A673 (cell line): ENCODE measurements around the gene FSTL4. TPM values are rescaled to one million over a fixed set of nuclear protein-coding genes. Genes with fewer than 3 reads are reported as not detected.

Source experiments
- BruUV-seq: library from RNA; stranded (reverse); fragments of 400-500 nt; replicated peaks from 2 replicates; lab custom pipeline; 2021; lab: Mats Ljungman, UMichigan
- CTCF ChIA-PET: fragments of 300-600 bp; sonication (Branson Sonifier 250); formaldehyde crosslinking; loops from one replicate; lab custom pipeline; 2022; ENCODE audit warnings: antibody characterized with exemption; lab: Charles Lee
- POLR2A ChIA-PET: fragments of 300-600 bp; sonication (Branson Sonifier 250); formaldehyde crosslinking; loops from one replicate; lab custom pipeline; 2022; ENCODE audit warnings: antibody characterized with exemption; ENCODE audit not compliant: low non-redundant PET; lab: Charles Lee
- DNase-seq: peaks from one replicate; pipeline ENCODE4 v3.0.0-alpha.2; 2015; ENCODE audit warnings: low spot score
- H3K27ac ChIP-seq: fragments of 200-600 bp; sonication (generic); 2 replicates; pipeline ENCODE4 v1.5.1; 2016; ENCODE audit warnings: mixed run types, low read depth, mild to moderate bottlenecking, mixed read lengths, antibody characterized with exemption, low read length; ENCODE audit not compliant: poor library complexity, severe bottlenecking
- H3K27me3 ChIP-seq: fragments of 200-600 bp; sonication (generic); replicated peaks from 2 replicates; pipeline ENCODE4 v1.6.1; 2017; ENCODE audit warnings: mixed run types, low read depth, mild to moderate bottlenecking, mixed read lengths, antibody characterized with exemption, low read length; ENCODE audit not compliant: insufficient read depth, poor library complexity
- H3K36me3 ChIP-seq: fragments of 200-600 bp; sonication (generic); 2 replicates; pipeline ENCODE4 v1.6.1; 2016; ENCODE audit warnings: mixed run types, mild to moderate bottlenecking, mixed read lengths, antibody characterized with exemption, low read length; ENCODE audit not compliant: insufficient read depth, poor library complexity, severe bottlenecking
- H3K4me1 ChIP-seq: fragments of 200-600 bp; sonication (generic); 2 replicates; pipeline ENCODE4 v1.6.1; 2017; ENCODE audit warnings: mixed run types, mild to moderate bottlenecking, mixed read lengths, antibody characterized with exemption, low read length; ENCODE audit not compliant: insufficient read depth, poor library complexity, severe bottlenecking
- H3K4me3 ChIP-seq: fragments of 200-600 bp; sonication (generic); 2 replicates; pipeline ENCODE4 v1.5.1; 2016; ENCODE audit warnings: low read depth, mixed run types, mild to moderate bottlenecking, mixed read lengths, low read length; ENCODE audit not compliant: poor library complexity, severe bottlenecking
- H3K9me3 ChIP-seq: fragments of 200-600 bp; sonication (generic); 2 replicates; pipeline ENCODE4 v1.6.1; 2016; ENCODE audit warnings: mixed run types, low read depth, mild to moderate bottlenecking, mixed read lengths, antibody characterized with exemption, low read length; ENCODE audit not compliant: poor library complexity, severe bottlenecking
- EZH2 ChIP-seq: fragments of 200-600 bp; sonication (generic); IDR thresholded peaks from 2 replicates; pipeline ENCODE4 v1.6.1; 2017; ENCODE audit warnings: borderline replicate concordance, low read depth, mild to moderate bottlenecking, mixed read lengths, antibody characterized with exemption, low read length; ENCODE audit not compliant: poor library complexity, severe bottlenecking
- intact Hi-C: fragments of 100-400 bp; cut with micrococcal nuclease; formaldehyde crosslinking; loops from one replicate; pipeline ENCODE4 v1.10.0; 2022; ENCODE audit not compliant: unreplicated experiment
- total RNA-seq: library from RNA; stranded (reverse); gene quantifications from 2 replicates; pipeline ENCODE4 v1.2.3, GENCODE V29; 2021
- TF ChIP-seq, protein P1 (sequence below): fragments of 300-800, 200-600 bp; sonication (generic); conservative IDR thresholded peaks from 2 replicates; pipeline ENCODE4 v1.5.1; 2017; ENCODE audit warnings: low read depth, mild to moderate bottlenecking, antibody characterized with exemption, low read length, moderate library complexity, mixed read lengths

FSTL4 gene
- total RNA-seq, 1 experiment from 2014 or later = 0.86 TPM

DNA sequence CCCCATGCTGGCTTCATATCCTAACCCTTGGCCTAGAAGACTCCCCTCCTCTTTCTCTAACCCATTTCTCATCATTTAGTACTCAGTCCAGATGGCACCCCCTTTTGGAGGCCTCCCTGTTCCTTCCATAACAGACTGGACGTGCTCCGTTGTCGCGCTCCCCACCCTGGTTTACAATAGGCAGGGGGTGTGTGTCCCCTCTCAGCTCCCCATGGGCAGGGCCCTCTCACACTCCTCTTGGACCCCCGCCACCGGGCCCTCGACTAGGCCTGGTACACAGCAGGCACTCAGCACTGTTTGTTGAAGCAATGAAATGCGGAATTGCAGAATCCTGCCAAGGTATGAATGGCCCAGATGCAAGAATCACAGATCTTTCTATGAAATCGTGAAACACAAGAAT, 227.4 kb downstream of the FSTL4 start:
- peaks cover 5% of the 10 kb centered on the region for H3K27me3 ChIP-seq
- ChIA-PET CTCF (no interaction called here), POLR2A (no interaction called here)
- no peak overlapping the region for H3K4me3 ChIP-seq
- no TSS peak for BruUV-seq
- TF ChIP-seq, protein P1, sequence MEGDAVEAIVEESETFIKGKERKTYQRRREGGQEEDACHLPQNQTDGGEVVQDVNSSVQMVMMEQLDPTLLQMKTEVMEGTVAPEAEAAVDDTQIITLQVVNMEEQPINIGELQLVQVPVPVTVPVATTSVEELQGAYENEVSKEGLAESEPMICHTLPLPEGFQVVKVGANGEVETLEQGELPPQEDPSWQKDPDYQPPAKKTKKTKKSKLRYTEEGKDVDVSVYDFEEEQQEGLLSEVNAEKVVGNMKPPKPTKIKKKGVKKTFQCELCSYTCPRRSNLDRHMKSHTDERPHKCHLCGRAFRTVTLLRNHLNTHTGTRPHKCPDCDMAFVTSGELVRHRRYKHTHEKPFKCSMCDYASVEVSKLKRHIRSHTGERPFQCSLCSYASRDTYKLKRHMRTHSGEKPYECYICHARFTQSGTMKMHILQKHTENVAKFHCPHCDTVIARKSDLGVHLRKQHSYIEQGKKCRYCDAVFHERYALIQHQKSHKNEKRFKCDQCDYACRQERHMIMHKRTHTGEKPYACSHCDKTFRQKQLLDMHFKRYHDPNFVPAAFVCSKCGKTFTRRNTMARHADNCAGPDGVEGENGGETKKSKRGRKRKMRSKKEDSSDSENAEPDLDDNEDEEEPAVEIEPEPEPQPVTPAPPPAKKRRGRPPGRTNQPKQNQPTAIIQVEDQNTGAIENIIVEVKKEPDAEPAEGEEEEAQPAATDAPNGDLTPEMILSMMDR = no peak
- no peak for TF ChIP-seq EZH2
- DNase-seq = no peak
- H3K9me3 ChIP-seq = no peaks in the 10 kb centered on the region
- no peak overlapping the region for H3K27ac ChIP-seq
- no peaks in the 10 kb centered on the region for H3K4me1 ChIP-seq
- H3K36me3 ChIP-seq = no peaks in the 10 kb centered on the region
- intact Hi-C loops = no loop called here

DNA sequence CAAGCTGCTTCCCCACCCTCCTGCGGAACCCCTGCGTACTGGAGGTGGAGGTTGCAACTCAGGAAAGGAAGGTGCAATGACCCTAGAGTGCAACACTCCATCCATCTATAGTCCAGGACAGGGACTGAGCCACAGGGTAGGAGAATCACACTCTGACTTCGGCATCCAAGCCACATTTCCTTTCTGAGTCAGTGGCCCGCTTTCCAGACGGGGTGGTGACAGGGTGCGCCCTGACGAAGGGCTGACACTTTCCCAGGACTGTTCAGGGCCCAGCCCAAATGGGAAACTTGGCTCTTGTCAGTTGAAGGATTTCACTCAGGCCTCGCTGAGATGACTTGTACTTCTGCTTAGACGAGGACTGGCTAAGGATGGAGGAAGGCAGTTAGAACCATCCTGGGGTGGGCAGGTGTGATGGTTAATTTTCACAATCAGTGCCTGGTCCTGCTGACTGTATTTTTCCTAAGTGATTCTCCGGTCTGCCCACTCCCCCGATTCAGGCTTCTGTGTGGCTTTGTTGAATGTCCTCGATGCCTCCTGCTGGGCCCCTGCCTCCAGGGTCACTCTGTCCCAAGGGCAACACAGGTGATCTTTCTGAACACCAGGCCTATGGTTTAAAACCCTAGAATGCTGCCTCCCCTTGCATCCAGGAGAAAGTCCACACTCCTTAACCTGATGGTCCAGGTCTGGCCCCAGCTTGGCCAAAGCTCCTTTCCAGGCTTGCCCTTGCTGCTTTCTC, 228.1 kb downstream of the FSTL4 start:
- H3K27ac ChIP-seq = no peak overlapping the region
- TF ChIP-seq EZH2 = no peak
- TF ChIP-seq, protein P1 = no peak
- no peaks in the 10 kb centered on the region for H3K36me3 ChIP-seq
- H3K9me3 ChIP-seq = no peaks in the 10 kb centered on the region
- no TSS peak for BruUV-seq
- no peak overlapping the region for H3K4me3 ChIP-seq
- peaks cover 5% of the 10 kb centered on the region for H3K27me3 ChIP-seq
- ChIA-PET CTCF (no interaction called here), POLR2A (no interaction called here)
- intact Hi-C loops = no loop called here
- H3K4me1 ChIP-seq = no peaks in the 10 kb centered on the region
- DNase-seq = no peak

- DNase-seq = no peak
- TF ChIP-seq, protein P1 = no peak
- TF ChIP-seq EZH2 = no peak
- Histone ChIP-seq H3K4me3 (no peak overlapping the region), H3K4me1 (no peaks in the 10 kb centered on the region), H3K9me3 (no peaks in the 10 kb centered on the region), H3K27ac (no peak overlapping the region), H3K36me3 (no peaks in the 10 kb centered on the region), H3K27me3 (peaks cover 1% of the 10 kb centered on the region)
- CTCF ChIA-PET = no interaction called here
- BruUV-seq = no TSS peak
- POLR2A ChIA-PET = no interaction called here
- intact Hi-C loops = no loop called here
Measured at GRCh38 chr5:133383580-133383939, 228.8 kb downstream of the FSTL4 start.
